ENCODE data around the gene SLC17A5.

GRCh38 chr6:73579851-73580246, 73.9 kb downstream of the SLC17A5 start:
- TF ChIP-seq CTCF (IDR thresholded peaks at IDR 0.05) (no peak), POLR2A (IDR thresholded peaks at IDR 0.05) (no peak)

All from upper lobe of left lung (tissue), 4 donors.